Gastrocnemius medialis (tissue), 4 donors: ENCODE results near the gene SGK1. TPM values are rescaled to one million over a fixed set of nuclear protein-coding genes. Genes with fewer than 3 reads are reported as not detected.
A peak's percentile ranks its signal among the peaks of the same experiment; 100 is the strongest.

Experiments used
- ATAC-seq, 2 donors: fragments of 150-250 bp; one replicate each; pipeline ENCODE4 v1.9.1; 2016
- DNase-seq, 2 donors: peaks; one replicate each; pipeline ENCODE4 v3.0.0-alpha.2; 2019
- H3K27ac ChIP-seq, 4 donors: fragments of 200-600 bp; sonication (generic); 1 replicate in 1 of 4; 2 replicates in 3 of 4; pipeline ENCODE4 v1.5.1; 2016 to 2018; ENCODE audit warnings: mild to moderate bottlenecking in 2 of 4, moderate library complexity in 1 of 4
- H3K27me3 ChIP-seq, 3 donors: fragments of 200-600 bp; sonication (generic) in 2 of 3; 1 replicate in 1 of 3; 2 replicates in 2 of 3; pipeline versions ENCODE4 v1.5.1 to v1.6.0; 2016 to 2019; ENCODE audit warnings: mild to moderate bottlenecking in 1 of 3, moderate library complexity in 1 of 3
- H3K36me3 ChIP-seq, 2 donors: fragments of 200-600 bp; sonication (generic) in 1 of 2; one replicate each; pipeline ENCODE4 v1.5.1; 2017 to 2018
- H3K4me1 ChIP-seq, 2 donors: fragments of 200-600 bp; sonication (generic) in 1 of 2; one replicate each; pipeline ENCODE4 v1.5.1; 2016 to 2017; ENCODE audit warnings: mild to moderate bottlenecking in 2 of 2
- H3K4me3 ChIP-seq, 4 donors: fragments of 200-600 bp; sonication (generic) in 3 of 4; 1 replicate in 1 of 4; 2 replicates in 3 of 4; pipeline ENCODE4 v1.5.1; 2016 to 2019; ENCODE audit warnings: mild to moderate bottlenecking in 2 of 4
- H3K9me3 ChIP-seq, 3 donors: fragments of 200-600 bp; sonication (generic) in 2 of 3; 1 replicate in 1 of 3; 2 replicates in 2 of 3; pipeline ENCODE4 v1.5.1; 2016 to 2019
- POLR2A ChIP-seq, 2 donors: fragments of 450-650 bp; IDR thresholded peaks; one replicate each; pipeline ENCODE4 v1.6.1; 2017; ENCODE audit warnings: antibody characterized with exemption in 2 of 2, mild to moderate bottlenecking in 2 of 2, moderate library complexity in 2 of 2
- in situ Hi-C, 4 donors: fragments of 200-750 bp; cut with MboI; loops; one replicate each; pipeline versions ENCODE4 v1.15.0 to v1.8.0; 2017; ENCODE audit warnings: low sequenced_read_pairs in 4 of 4
- intact Hi-C: fragments of 100-400 bp; cut with DNase I; formaldehyde crosslinking; loops from one replicate; pipeline ENCODE4 v1.15.1; 2023; ENCODE audit warnings: low total_unique reads
- total RNA-seq, 4 donors: library from RNA; depleted of rRNA; stranded (reverse); fragments of >200 nt; gene quantifications; one replicate each; pipeline versions ENCODE4 v1.1.0 to v1.2.3, GENCODE V29; 2016
- TF ChIP-seq, protein P1 (sequence below), 5 experiments: fragments of 450-650 bp in 3 of 5; fragments of 200-600 bp in 2 of 5; sonication (generic) in 2 of 5; IDR thresholded peaks in 4 of 5; conservative IDR thresholded peaks in 1 of 5; 1 replicate in 4 of 5; 2 replicates in 1 of 5; pipeline ENCODE4 v1.5.1; 2016 to 2019; ENCODE audit warnings: antibody characterized with exemption in 5 of 5, mild to moderate bottlenecking in 3 of 5, moderate library complexity in 3 of 5

Gene SGK1
- total RNA-seq, 4 donors from 2014 or later: 43.7 to 100 (median 56.2) TPM

DNA sequence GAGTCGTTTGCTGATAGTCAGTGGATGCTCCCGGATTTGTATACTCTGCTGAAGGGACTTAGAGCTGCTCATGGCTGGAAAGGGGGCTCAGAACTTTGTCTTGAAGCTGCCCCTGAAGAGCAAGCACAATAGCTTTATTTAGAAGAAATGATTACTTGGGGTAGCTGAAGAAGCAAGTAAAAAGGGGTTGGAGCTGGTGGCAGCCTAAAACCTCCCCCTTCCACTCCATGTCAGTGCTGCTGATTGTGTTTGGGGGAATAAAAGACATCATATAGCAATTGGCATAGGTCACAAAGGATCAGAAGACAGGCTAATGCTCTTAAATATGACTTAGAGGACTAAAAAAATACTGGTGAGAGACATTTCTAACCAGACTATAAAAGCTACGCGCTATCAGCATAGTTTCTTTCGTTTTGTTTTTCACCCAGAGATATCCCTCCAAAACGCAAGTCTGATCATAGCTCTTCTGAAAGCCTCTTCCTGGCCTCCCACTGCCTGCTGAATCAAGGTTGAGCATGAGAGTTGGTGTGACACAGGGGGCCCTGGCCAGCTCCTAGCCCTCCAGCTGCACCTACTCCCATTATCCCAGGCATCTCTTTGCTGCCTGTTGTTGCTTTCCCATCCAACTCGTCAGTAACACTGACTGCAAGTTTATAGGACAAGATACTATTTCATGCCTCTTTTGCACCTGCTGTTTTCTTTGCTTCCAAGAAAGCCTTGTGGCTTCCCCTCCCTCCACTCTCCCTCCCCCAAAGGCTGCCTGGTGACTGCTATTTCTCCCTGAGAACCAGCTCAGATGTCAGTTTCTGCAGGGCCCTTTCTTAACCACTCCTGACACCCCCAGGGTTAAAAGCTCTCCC is 33.9 kb upstream of the SGK1 start:
- Histone ChIP-seq H3K4me3 (peak overlapping the region; percentile 28 to 45 (median 36)), H3K27ac (peak overlapping the region; percentile 79 to 89 (median 86)), H3K9me3 (no peaks in the 10 kb centered on the region), H3K36me3 (no peaks in the 10 kb centered on the region), H3K4me1 (peaks cover 15 to 48% of the 10 kb centered on the region in 2 donors), H3K27me3 (no peaks in the 10 kb centered on the region)
- intact Hi-C loops: loop anchor here (2.0 to 5.0 kb wide), 4 partner anchors 50 to 180 kb away; no protein-coding TSS in a partner anchor
- in situ Hi-C loops: no loop called here
- peak; percentile 89 to 94 for ATAC-seq
- TF ChIP-seq, protein P1, sequence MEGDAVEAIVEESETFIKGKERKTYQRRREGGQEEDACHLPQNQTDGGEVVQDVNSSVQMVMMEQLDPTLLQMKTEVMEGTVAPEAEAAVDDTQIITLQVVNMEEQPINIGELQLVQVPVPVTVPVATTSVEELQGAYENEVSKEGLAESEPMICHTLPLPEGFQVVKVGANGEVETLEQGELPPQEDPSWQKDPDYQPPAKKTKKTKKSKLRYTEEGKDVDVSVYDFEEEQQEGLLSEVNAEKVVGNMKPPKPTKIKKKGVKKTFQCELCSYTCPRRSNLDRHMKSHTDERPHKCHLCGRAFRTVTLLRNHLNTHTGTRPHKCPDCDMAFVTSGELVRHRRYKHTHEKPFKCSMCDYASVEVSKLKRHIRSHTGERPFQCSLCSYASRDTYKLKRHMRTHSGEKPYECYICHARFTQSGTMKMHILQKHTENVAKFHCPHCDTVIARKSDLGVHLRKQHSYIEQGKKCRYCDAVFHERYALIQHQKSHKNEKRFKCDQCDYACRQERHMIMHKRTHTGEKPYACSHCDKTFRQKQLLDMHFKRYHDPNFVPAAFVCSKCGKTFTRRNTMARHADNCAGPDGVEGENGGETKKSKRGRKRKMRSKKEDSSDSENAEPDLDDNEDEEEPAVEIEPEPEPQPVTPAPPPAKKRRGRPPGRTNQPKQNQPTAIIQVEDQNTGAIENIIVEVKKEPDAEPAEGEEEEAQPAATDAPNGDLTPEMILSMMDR (IDR thresholded peaks at IDR 0.05 in 4 of 5, conservative IDR thresholded peaks at IDR 0.05 in 1 of 5): peak in 1 of 5 experiments; percentile 21
- peak; percentile 56 to 78 for TF ChIP-seq POLR2A (IDR thresholded peaks at IDR 0.05)
- peak; percentile 79 to 85 for DNase-seq

DNA sequence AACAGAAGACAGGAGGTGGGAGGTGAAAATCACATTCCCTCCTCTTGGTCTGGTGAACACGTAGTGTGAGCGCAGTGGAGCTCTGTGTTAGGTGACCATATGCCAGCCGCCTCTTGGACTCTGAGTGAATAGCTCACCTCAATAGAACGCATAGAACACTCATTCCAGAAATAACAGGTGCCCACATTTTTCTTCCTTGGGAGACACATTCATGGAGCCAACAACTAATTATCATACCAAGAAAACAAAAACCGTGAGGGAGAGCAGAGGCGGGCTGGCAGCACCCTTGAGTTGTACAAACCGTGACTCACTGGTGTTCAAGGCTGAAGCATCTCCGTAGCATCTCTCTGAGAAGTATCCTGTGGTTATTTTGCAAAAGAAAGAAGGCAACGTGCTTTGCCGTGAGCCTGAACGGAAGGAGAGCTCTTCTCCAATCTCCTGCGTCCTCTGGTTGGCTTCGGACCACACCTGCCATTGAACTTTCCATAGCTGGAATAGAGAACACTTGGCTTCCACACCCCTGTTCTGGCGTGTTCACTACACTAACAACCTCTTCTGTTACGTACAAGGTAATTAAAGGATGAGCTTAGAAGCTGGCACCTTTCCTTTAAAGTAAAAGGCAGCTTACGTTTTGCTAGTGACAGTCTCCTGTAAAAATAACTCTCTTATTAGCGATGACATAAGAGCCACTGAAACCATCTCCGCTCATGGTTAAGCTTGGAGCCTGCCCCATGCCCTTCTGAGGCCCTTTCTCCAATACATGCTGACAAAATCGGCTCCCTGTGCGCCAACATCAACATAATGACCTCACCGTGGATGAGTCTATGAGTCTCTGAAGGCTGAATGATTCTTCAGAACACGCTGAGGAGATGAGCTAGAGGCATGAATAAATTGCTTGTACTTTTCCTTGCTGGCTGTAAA is 30.2 kb upstream of the SGK1 start:
- H3K27me3 ChIP-seq: no peaks in the 10 kb centered on the region
- intact Hi-C loops: loop anchor here (2.0 to 10.0 kb wide), 3 partner anchors 173 to 477 kb away; no protein-coding TSS in a partner anchor
- DNase-seq (peak; percentile 45 to 60), ATAC-seq (peak; percentile 50 to 56)
- peak overlapping the region; percentile 4 to 43 (median 30) for H3K4me3 ChIP-seq
- H3K4me1 ChIP-seq: peaks cover 30 to 57% of the 10 kb centered on the region in 2 donors
- H3K9me3 ChIP-seq: no peaks in the 10 kb centered on the region
- H3K36me3 ChIP-seq: no peaks in the 10 kb centered on the region
- in situ Hi-C loops: no loop called here
- peak overlapping the region; percentile 75 to 89 (median 85) for H3K27ac ChIP-seq
- TF ChIP-seq, protein P1 (IDR thresholded peaks at IDR 0.05 in 4 of 5, conservative IDR thresholded peaks at IDR 0.05 in 1 of 5): no peak
- peak in 1 of 2 donors; percentile 43 for TF ChIP-seq POLR2A (IDR thresholded peaks at IDR 0.05)

DNA sequence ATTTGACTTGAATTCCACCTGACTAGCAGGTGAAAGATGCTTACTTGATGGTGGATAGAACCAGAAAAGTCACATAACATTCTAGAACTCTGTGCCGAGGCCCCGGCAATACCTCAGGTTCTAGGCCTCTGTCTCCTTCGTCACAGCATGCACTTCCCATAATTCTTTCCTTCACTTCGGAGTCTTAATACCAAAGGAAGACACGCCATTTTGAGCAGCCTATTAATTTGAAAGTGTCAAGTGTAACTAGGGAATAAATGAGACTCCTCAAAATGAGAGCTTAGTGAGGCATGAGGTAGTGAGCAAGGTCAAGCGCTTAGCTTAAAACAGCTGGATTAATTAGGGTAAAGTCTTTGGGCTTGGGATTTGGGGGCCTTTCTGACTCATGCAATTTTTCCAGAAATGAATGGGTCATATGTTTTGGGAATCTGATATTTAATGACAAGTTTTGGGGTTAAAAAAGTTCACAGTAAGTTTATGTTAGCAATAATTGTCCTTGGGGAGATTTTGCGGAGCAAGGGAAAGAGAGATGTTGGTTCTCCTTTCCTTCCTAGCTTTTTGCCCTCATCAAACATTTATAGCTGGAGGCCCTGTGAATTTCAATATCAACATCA is 29.1 kb upstream of the SGK1 start:
- DNase-seq (no peak), ATAC-seq (no peak)
- intact Hi-C loops (loop anchor here (1.0 to 10.0 kb wide), 3 partner anchors 169 to 478 kb away; no protein-coding TSS in a partner anchor), in situ Hi-C loops (no loop called here)
- H3K27me3 ChIP-seq: no peaks in the 10 kb centered on the region
- H3K36me3 ChIP-seq: no peaks in the 10 kb centered on the region
- no peak for TF ChIP-seq POLR2A (IDR thresholded peaks at IDR 0.05)
- TF ChIP-seq, protein P1 (IDR thresholded peaks at IDR 0.05 in 4 of 5, conservative IDR thresholded peaks at IDR 0.05 in 1 of 5): no peak
- H3K4me3 ChIP-seq: no peak overlapping the region
- peak overlapping the region; percentile 75 to 89 (median 85) for H3K27ac ChIP-seq
- peaks cover 24 to 47% of the 10 kb centered on the region in 2 donors for H3K4me1 ChIP-seq
- no peaks in the 10 kb centered on the region for H3K9me3 ChIP-seq

DNA sequence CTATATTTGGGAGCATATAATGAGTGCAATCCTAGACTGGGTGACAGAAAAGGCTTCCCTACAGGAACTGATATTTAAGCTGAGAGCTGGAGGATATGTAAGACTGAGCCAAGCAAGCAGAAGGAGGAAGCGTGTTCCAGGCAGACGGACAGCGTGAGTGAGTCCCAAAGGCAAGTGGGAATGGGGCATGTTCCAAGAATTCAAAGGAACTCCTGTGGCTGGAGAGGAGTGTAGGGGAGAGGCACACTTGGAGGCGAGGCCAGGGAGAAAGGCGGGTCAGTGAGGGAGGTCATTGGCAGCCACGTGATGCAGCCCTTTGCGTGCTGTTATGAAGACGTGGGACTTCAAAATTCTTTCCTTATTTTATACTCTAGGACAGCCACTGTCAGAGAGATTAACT is 27.9 kb upstream of the SGK1 start:
- in situ Hi-C loops (no loop called here), intact Hi-C loops (loop anchor here (1.0 to 10.0 kb wide), 3 partner anchors 167 to 479 kb away; no protein-coding TSS in a partner anchor)
- Histone ChIP-seq H3K36me3 (no peaks in the 10 kb centered on the region), H3K27me3 (no peaks in the 10 kb centered on the region), H3K9me3 (no peaks in the 10 kb centered on the region), H3K27ac (peak overlapping the region; percentile 47 to 89 (median 79)), H3K4me1 (peaks cover 24 to 37% of the 10 kb centered on the region in 2 donors), H3K4me3 (no peak overlapping the region)
- peak; percentile 5 to 40 for ATAC-seq
- TF ChIP-seq, protein P1 (IDR thresholded peaks at IDR 0.05 in 4 of 5, conservative IDR thresholded peaks at IDR 0.05 in 1 of 5): no peak
- TF ChIP-seq POLR2A (IDR thresholded peaks at IDR 0.05): no peak
- DNase-seq: peak in 1 of 2 donors; percentile 32
